HepG2 (cell line): ENCODE data around the gene RTP2. TPM values are rescaled to one million over a fixed set of nuclear protein-coding genes. Genes with fewer than 3 reads are reported as not detected.

Experiments used
- ATAC-seq: fragments of 200-7000 bp; cut with Tn5 transposase; 3 replicates; pipeline ENCODE4 v1.9.1; 2020; ENCODE audit warnings: mild to moderate bottlenecking, moderate library complexity
- BruUV-seq: library from RNA; stranded (reverse); fragments of 400-500 nt; replicated peaks from 2 replicates; lab custom pipeline; 2021; lab: Mats Ljungman, UMichigan
- CTCF ChIA-PET: fragments of 300-600 bp; formaldehyde crosslinking; extraction: SDS; loops from one replicate; lab custom pipeline; 2021; ENCODE audit warnings: low total read pairs, inconsistent platforms, low intra/inter-chr PET ratio; lab: Yijun Ruan, JAX
- POLR2A ChIA-PET: fragments of 350-600 bp; sonication (Branson Sonifier 250); formaldehyde crosslinking; loops from one replicate; lab custom pipeline; 2020; ENCODE audit warnings: antibody characterized with exemption, inconsistent platforms; lab: Yijun Ruan, JAX
- DNase-seq: peaks from one replicate; pipeline ENCODE4 v3.0.0-alpha.2; 2015; ENCODE audit warnings: low spot score
- FAIRE-seq: peaks from 3 replicates; lab custom pipeline; 2011; peaks lifted over from hg19 to GRCh38; lab: Jason Lieb, UNC
- H2AFZ ChIP-seq: one replicate; pipeline ENCODE4 v1.6.1; 2011; ENCODE audit warnings: low read length, inconsistent platforms
- H3K27ac ChIP-seq: fragments of 300-600 bp; 3 replicates; pipeline ENCODE4 v1.8.0; 2011; ENCODE audit warnings: mixed run types, mild to moderate bottlenecking, mixed read lengths, low read length, inconsistent platforms; ENCODE audit not compliant: insufficient read depth; ENCODE audit errors: extremely low read length
- H3K27me3 ChIP-seq, 2 experiments: fragments of 200-600 bp in 1 of 2; 2 replicates in 1 of 2; 3 replicates in 1 of 2; pipeline versions ENCODE4 v1.6.0 to v1.8.0; 2011; ENCODE audit warnings: low read length in 2 of 2, mild to moderate bottlenecking in 2 of 2, moderate library complexity in 2 of 2, inconsistent platforms in 1 of 2; ENCODE audit not compliant: insufficient read depth in 2 of 2, control insufficient read depth in 1 of 2
- H3K36me3 ChIP-seq, 2 experiments: fragments of 200-600 bp in 1 of 2; replicated peaks in 1 of 2; 2 replicates in 1 of 2; 3 replicates in 1 of 2; pipeline versions ENCODE4 v1.5.1 to v1.8.0; 2011; ENCODE audit warnings: low read length in 2 of 2, inconsistent platforms in 1 of 2; ENCODE audit not compliant: insufficient read depth in 2 of 2, control insufficient read depth in 1 of 2
- H3K4me1 ChIP-seq: 2 replicates; pipeline ENCODE4 v1.5.1; 2012; ENCODE audit warnings: low read length, inconsistent platforms; ENCODE audit not compliant: insufficient read depth
- H3K4me2 ChIP-seq: 2 replicates; pipeline ENCODE4 v1.6.0; 2011; ENCODE audit warnings: low read depth, low read length, inconsistent platforms
- H3K4me3 ChIP-seq, 3 experiments: fragments of 200-600 bp in 1 of 3; sonication (generic), shearing (Covaris generic) in 1 of 3; replicated peaks in 1 of 3; 2 replicates each; pipeline ENCODE4 v1.5.1; 2011 to 2016; ENCODE audit warnings: low read length in 3 of 3, inconsistent platforms in 2 of 3, low read depth in 2 of 3, mild to moderate bottlenecking in 2 of 3, control low read depth in 1 of 3, mixed read lengths in 1 of 3; ENCODE audit not compliant: insufficient read depth in 1 of 3
- H3K79me2 ChIP-seq: one replicate; pipeline ENCODE4 v1.6.1; 2011; ENCODE audit warnings: low read length, inconsistent platforms; ENCODE audit not compliant: insufficient read depth
- H3K9ac ChIP-seq: 2 replicates; pipeline ENCODE4 v1.6.0; 2011; ENCODE audit warnings: mild to moderate bottlenecking, low read depth, low read length, inconsistent platforms; ENCODE audit not compliant: insufficient read depth
- H3K9me3 ChIP-seq: 2 replicates; pipeline ENCODE4 v1.5.1; 2012; ENCODE audit warnings: mild to moderate bottlenecking, low read length
- H4K20me1 ChIP-seq: 2 replicates; pipeline ENCODE4 v1.6.0; 2011; ENCODE audit warnings: inconsistent platforms, mild to moderate bottlenecking, low read length, moderate library complexity; ENCODE audit not compliant: insufficient read depth
- AGO2 ChIP-seq: fragments of 200-400 bp; formaldehyde crosslinking; optimal IDR thresholded peaks from 2 replicates; pipeline ENCODE3; 2017; ENCODE audit warnings: mild to moderate bottlenecking, low read depth, low read length, moderate library complexity
- ATF7 ChIP-seq, 2 experiments: fragments of 450-650 bp in 1 of 2; sonication (generic) in 1 of 2; formaldehyde crosslinking in 1 of 2; IDR thresholded peaks; 2 replicates each; pipeline versions ENCODE4 v1.4.0 to v1.6.1; 2016 to 2020; ENCODE audit warnings: antibody characterized with exemption in 1 of 2, mild to moderate bottlenecking in 1 of 2, missing genetic modification reagents in 1 of 2
- CBX1 ChIP-seq: IDR thresholded peaks from one replicate; pipeline ENCODE4 v1.6.1; 2016; ENCODE audit warnings: antibody characterized with exemption, low read depth
- HIC2 ChIP-seq: sonication (generic); formaldehyde crosslinking; IDR thresholded peaks from 2 replicates; pipeline ENCODE4 v1.9.0; 2022; ENCODE audit warnings: low read depth, missing genetic modification reagents
- KDM2A ChIP-seq: sonication (generic); formaldehyde crosslinking; IDR thresholded peaks from 2 replicates; pipeline ENCODE4 v1.4.0; 2020; ENCODE audit warnings: low read depth, missing genetic modification reagents, borderline replicate concordance
- PATZ1 ChIP-seq: sonication (generic); formaldehyde crosslinking; IDR thresholded peaks from 2 replicates; pipeline ENCODE4 v1.4.0; 2020; ENCODE audit warnings: missing genetic modification reagents
- SALL1 ChIP-seq: sonication (generic); formaldehyde crosslinking; IDR thresholded peaks from 2 replicates; pipeline ENCODE4 v1.8.0; 2022; ENCODE audit warnings: mild to moderate bottlenecking, missing genetic modification reagents
- TAF1 ChIP-seq: sonication (generic); formaldehyde crosslinking; IDR thresholded peaks from 2 replicates; pipeline ENCODE4 v1.4.0; 2020; ENCODE audit warnings: missing genetic modification reagents
- ZNF513 ChIP-seq: sonication (generic); formaldehyde crosslinking; conservative IDR thresholded peaks from 2 replicates; pipeline ENCODE4 v1.5.0; 2020; ENCODE audit warnings: missing genetic modification reagents
- ZNF883 ChIP-seq: sonication (generic); formaldehyde crosslinking; IDR thresholded peaks from 2 replicates; pipeline ENCODE4 v1.5.1; 2020; ENCODE audit warnings: mild to moderate bottlenecking, missing genetic modification reagents; ENCODE audit errors: not compliant biosample characterization
- WGBS: methylation state at CpG from one replicate; pipeline ENCODE4 v1.1.6; 2017; ENCODE audit warnings: low lambda C conversion rate; 5-methylcytosine and 5-hydroxymethylcytosine counted together
- in situ Hi-C: cut with HindIII; loops from 2 replicates; pipeline ENCODE4 v1.10.0; 2017; ENCODE audit warnings: low pct_unique_long_range_greater_than_20kb; ENCODE audit not compliant: extremely low pct_ligation_motif_present
- intact Hi-C: fragments of 100-400 bp; cut with micrococcal nuclease; formaldehyde crosslinking; loops from one replicate; pipeline ENCODE4 v1.10.0; 2022; ENCODE audit not compliant: unreplicated experiment
- polyA plus RNA-seq, 8 experiments: library from polyadenylated mRNA; depleted of rRNA in 3 of 8; stranded (reverse) in 7 of 8; unstranded in 1 of 8; fragments of >200 nt; fragmentation: Illumina TruSeq in 4 of 8; extraction: Trizol in 4 of 8; gene quantifications; 2 replicates each; pipeline versions ENCODE4 v1.2.1 to v1.2.3, GENCODE V29; 2011 to 2016; ENCODE audit warnings: low read depth in 4 of 8, missing spikeins in 1 of 8, mixed read lengths in 1 of 8; ENCODE audit not compliant: insufficient read depth in 1 of 8
- total RNA-seq, 5 experiments: library from RNA; depleted of rRNA; stranded (reverse); fragments of >200 nt; fragmentation: Illumina TruSeq; extraction: Trizol; gene quantifications; 2 replicates each; pipeline ENCODE4 v1.2.3, GENCODE V29; 2016; ENCODE audit warnings: low read depth in 1 of 5
- TF ChIP-seq, protein P1 (sequence below): sonication (generic); formaldehyde crosslinking; IDR thresholded peaks from 2 replicates; pipeline ENCODE4 v1.5.0; 2020; ENCODE audit warnings: mild to moderate bottlenecking, missing genetic modification reagents, moderate library complexity

RTP2 gene
- total and polyA plus RNA-seq, 2 of the 13 experiments (the other 11 are each of a cell fraction or from before 2014, with no cell fraction given), result not detected

DNA sequence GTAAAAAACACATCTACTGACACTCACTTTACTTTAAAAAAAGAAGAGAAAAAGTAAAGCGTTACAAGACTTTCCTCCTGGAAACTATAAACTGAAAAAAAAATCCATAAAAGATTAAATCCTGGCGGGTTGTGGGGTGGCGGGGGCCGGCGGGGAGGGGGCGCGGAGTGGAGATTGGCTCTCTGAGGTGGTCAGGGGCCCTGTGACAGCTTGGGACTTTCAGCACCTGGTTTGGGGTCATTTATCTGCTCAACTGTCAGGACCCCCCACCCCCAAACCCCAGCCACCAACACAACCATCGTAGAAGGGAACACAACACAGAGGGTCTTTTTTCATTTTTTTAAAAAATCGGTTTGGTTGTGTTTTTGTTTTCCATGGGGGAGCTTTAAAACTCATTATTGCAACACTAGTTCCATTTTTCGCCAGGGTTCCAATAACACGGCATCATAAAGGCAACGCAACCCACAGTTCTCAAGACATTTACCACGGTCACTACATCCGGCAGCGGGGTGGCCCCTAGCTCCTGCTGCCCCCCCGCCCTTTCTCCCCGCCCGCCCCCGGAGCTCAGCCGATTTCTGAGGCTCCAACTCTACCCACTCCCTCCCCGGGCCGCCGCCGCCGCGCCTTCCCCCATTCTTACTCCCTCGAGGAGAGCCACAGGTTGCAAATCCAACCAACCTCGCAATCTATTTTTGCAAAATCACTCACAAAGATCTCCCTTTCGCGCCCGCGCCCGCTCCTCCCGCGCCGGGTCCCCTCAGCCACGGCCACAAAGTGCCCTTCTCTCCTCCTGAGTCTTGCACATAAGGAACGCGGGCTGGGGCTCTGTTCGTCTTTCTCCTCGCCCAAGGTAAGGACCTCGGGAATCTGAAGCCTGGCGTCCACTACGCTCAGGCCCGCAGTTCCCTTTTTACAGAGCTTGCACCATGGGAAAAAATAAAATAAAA is 41.1 kb upstream of the RTP2 start (continued):
- TF ChIP-seq AGO2 (peak; percentile 89), KDM2A (CRISPR knock-in tag) (0 out of 2 replicates have a peak, but pooled peaks have one; percentile 55), PATZ1 (peak; percentile 63), ZNF883 (CRISPR knock-in tag) (peak; percentile 29)

- POLR2A ChIA-PET, result interaction anchor here (0.6 to 2.3 kb wide), 12 partner anchors 201 to 1212 kb away, joined by 3 to 18 read pairs (median 4); no protein-coding TSS in a partner anchor
- H4K20me1 ChIP-seq, result peaks cover 66% of the 10 kb centered on the region
- BruUV-seq, result TSS peak; percentile 10
- intact Hi-C loops (loop anchor here (1.0 to 10.0 kb wide), 6 partner anchors 430 to 1302 kb away; no protein-coding TSS in a partner anchor), in situ Hi-C loops (loop anchor here (5.0 to 25.0 kb wide), 9 partner anchors 262 to 1402 kb away; no protein-coding TSS in a partner anchor)
- H3K9ac ChIP-seq, result peak overlapping the region; percentile 99
- peak overlapping the region; percentile 95 for H3K4me2 ChIP-seq
- H3K4me1 ChIP-seq, result peaks cover 40% of the 10 kb centered on the region
- no peak overlapping the region for H2AFZ ChIP-seq
- DNase-seq (no peak), ATAC-seq (no peak), FAIRE-seq (no peak)
- H3K27me3 ChIP-seq, result peaks cover 0 to 5% of the 10 kb centered on the region in 2 experiments; a peak in 1 of 5 replicates
- H3K36me3 ChIP-seq, result no peaks in the 10 kb centered on the region; a peak in 2 of 5 replicates
- H3K9me3 ChIP-seq, result no peaks in the 10 kb centered on the region
- peak overlapping the region; percentile 98 to 100 (median 99) for H3K4me3 ChIP-seq
- peaks cover 91% of the 10 kb centered on the region for H3K79me2 ChIP-seq
- CTCF ChIA-PET, result interaction anchor here (1.0 to 2.0 kb wide), 4 partner anchors 294 to 1406 kb away, joined by 3 to 9 read pairs (median 4); no protein-coding TSS in a partner anchor
- H3K27ac ChIP-seq, result peak overlapping the region; percentile 100
- 35% methylated on average over 13 of the region's 13 CpGs for WGBS
- TF ChIP-seq CBX1 (no peak), ATF7 (IDR thresholded peaks at IDR 0.05) (no peak), ATF7 (CRISPR knock-in tag; IDR thresholded peaks at IDR 0.05) (no peak), SALL1 (CRISPR knock-in tag) (no peak), ZNF513 (CRISPR knock-in tag) (no peak), TAF1 (CRISPR knock-in tag) (0 out of 2 replicates have a peak, but pooled peaks have one; percentile 5), HIC2 (no peak)
- TF ChIP-seq, protein P1, sequence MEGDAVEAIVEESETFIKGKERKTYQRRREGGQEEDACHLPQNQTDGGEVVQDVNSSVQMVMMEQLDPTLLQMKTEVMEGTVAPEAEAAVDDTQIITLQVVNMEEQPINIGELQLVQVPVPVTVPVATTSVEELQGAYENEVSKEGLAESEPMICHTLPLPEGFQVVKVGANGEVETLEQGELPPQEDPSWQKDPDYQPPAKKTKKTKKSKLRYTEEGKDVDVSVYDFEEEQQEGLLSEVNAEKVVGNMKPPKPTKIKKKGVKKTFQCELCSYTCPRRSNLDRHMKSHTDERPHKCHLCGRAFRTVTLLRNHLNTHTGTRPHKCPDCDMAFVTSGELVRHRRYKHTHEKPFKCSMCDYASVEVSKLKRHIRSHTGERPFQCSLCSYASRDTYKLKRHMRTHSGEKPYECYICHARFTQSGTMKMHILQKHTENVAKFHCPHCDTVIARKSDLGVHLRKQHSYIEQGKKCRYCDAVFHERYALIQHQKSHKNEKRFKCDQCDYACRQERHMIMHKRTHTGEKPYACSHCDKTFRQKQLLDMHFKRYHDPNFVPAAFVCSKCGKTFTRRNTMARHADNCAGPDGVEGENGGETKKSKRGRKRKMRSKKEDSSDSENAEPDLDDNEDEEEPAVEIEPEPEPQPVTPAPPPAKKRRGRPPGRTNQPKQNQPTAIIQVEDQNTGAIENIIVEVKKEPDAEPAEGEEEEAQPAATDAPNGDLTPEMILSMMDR (CRISPR knock-in tag), result no peak
These were observed 40.2 kb upstream of the RTP2 start for GRCh38 chr3:187742351-187743171.
